ENCODE results near the gene TMEM38B.

DNA sequence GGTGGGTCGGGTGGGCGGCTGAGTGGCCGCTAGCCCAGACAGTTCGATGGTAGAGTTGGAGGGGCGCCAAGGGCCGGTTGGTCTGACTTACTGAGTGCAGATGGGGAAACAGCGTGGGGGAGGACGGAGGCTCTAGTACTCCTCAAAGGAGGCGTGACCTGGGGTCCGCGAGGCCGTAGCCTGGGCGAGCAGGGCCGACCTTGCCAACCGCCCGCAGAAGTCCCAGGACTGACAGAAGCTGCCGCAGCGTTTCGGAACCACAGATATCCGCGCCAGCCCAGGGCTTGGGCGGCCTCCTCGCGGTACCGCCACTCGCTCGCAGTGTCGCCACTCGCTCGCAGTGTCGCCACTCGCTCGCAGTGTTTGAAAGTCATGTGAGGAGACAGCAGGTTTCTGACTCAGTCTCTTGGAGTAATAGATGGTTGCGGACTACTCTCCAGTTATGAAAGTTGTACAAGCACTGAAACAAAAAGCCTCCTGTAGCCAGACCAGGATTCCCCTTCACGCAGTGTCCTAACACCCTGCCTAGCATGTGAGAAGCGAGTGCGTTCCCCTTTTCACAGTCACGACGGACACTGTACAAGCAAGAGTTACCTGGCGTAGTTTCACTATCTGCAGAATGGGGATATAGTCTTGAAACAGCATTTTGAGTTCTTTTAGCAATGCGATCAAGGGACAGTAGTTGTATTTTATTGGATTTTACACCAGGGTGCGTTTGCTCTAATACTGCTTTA, 674 bp downstream of the TMEM38B start:
- TF ChIP-seq, protein P1, sequence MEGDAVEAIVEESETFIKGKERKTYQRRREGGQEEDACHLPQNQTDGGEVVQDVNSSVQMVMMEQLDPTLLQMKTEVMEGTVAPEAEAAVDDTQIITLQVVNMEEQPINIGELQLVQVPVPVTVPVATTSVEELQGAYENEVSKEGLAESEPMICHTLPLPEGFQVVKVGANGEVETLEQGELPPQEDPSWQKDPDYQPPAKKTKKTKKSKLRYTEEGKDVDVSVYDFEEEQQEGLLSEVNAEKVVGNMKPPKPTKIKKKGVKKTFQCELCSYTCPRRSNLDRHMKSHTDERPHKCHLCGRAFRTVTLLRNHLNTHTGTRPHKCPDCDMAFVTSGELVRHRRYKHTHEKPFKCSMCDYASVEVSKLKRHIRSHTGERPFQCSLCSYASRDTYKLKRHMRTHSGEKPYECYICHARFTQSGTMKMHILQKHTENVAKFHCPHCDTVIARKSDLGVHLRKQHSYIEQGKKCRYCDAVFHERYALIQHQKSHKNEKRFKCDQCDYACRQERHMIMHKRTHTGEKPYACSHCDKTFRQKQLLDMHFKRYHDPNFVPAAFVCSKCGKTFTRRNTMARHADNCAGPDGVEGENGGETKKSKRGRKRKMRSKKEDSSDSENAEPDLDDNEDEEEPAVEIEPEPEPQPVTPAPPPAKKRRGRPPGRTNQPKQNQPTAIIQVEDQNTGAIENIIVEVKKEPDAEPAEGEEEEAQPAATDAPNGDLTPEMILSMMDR (IDR thresholded peaks at IDR 0.05): no peak
- no peak for TF ChIP-seq POLR2A (IDR thresholded peaks at IDR 0.05)
